Cardiac muscle cell (in vitro differentiated cells and primary cell): ENCODE measurements around the gene TMEM151A. TPM values are rescaled to one million over a fixed set of nuclear protein-coding genes. Genes with fewer than 3 reads are reported as not detected.
"Not testable (repeated sequence)": the region's sequence is repeated elsewhere in the genome, so short reads cannot be mapped to it uniquely, and the experiment has no call there.

Experiments
- DNase-seq, 2 donors: peaks; one replicate each; pipeline versions ENCODE4 v3.0.0 to v3.0.0-alpha.2; 2010 to 2017; ENCODE audit warnings: low read depth in 1 of 2, low spot score in 1 of 2
- H3K27ac ChIP-seq: fragments of 200-600 bp; sonication (generic); 2 replicates; pipeline ENCODE4 v1.5.1; 2016
- H3K27me3 ChIP-seq: fragments of 200-600 bp; sonication (generic); 2 replicates; pipeline ENCODE4 v1.6.0; 2016; ENCODE audit warnings: control low read depth
- H3K36me3 ChIP-seq: fragments of 200-600 bp; sonication (generic); 2 replicates; pipeline ENCODE4 v1.5.1; 2016; ENCODE audit warnings: control low read depth
- H3K4me1 ChIP-seq: fragments of 200-600 bp; sonication (generic); 2 replicates; pipeline ENCODE4 v1.8.1; 2017; ENCODE audit warnings: low read depth, mild to moderate bottlenecking, mixed run types
- H3K4me3 ChIP-seq: fragments of 200-600 bp; sonication (generic); 2 replicates; pipeline ENCODE4 v1.5.1; 2016; ENCODE audit warnings: mild to moderate bottlenecking
- H3K9me3 ChIP-seq: fragments of 200-600 bp; sonication (generic); 2 replicates; pipeline ENCODE4 v1.5.1; 2017; ENCODE audit warnings: low read depth, mild to moderate bottlenecking, control low read depth
- polyA plus RNA-seq: library from polyadenylated mRNA; unstranded; fragments of >200 nt; fragmentation: Nextera tagmentation; extraction: Ambion mirVana; gene quantifications from 2 replicates; pipeline ENCODE4 v1.2.1, GENCODE V29; 2016
- total RNA-seq: library from RNA; depleted of rRNA; stranded (reverse); fragments of >200 nt; gene quantifications from 2 replicates; pipeline ENCODE4 v1.2.3, GENCODE V29; 2016
- TF ChIP-seq, protein P1 (sequence below): IDR thresholded peaks from 2 replicates; pipeline ENCODE4 v1.5.1; 2012; ENCODE audit warnings: low read depth, mild to moderate bottlenecking, low read length

The TMEM151A gene
- total and polyA plus RNA-seq, 2 experiments from 2014 or later = 2.0 to 2.6 TPM

DNA sequence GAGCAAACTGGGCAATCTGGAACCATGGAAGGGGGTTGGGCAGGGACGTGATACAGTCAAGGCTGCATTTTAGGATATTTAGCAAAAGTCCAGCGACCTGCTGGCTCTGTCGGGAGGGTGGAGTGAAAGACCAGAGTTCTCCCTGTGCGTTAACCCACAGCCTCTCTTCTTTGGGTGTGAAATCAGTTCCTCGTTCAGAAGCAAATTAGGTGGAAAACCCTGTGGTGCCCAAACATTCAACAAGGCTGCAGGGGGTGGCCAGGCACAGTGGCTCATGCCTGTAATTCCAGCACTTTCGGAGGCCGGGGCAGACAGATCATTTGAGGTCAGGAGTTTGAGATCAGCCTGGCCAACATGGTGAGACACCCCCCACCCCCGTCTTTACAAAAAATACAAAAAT, 5.9 kb downstream of the TMEM151A start:
- H3K27ac ChIP-seq = no peak overlapping the region
- peaks cover 25% of the 10 kb centered on the region for H3K27me3 ChIP-seq
- H3K4me3 ChIP-seq = no peak overlapping the region
- TF ChIP-seq, protein P1, sequence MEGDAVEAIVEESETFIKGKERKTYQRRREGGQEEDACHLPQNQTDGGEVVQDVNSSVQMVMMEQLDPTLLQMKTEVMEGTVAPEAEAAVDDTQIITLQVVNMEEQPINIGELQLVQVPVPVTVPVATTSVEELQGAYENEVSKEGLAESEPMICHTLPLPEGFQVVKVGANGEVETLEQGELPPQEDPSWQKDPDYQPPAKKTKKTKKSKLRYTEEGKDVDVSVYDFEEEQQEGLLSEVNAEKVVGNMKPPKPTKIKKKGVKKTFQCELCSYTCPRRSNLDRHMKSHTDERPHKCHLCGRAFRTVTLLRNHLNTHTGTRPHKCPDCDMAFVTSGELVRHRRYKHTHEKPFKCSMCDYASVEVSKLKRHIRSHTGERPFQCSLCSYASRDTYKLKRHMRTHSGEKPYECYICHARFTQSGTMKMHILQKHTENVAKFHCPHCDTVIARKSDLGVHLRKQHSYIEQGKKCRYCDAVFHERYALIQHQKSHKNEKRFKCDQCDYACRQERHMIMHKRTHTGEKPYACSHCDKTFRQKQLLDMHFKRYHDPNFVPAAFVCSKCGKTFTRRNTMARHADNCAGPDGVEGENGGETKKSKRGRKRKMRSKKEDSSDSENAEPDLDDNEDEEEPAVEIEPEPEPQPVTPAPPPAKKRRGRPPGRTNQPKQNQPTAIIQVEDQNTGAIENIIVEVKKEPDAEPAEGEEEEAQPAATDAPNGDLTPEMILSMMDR = no peak
- no peak for DNase-seq
- H3K4me1 ChIP-seq = no peaks in the 10 kb centered on the region
- H3K9me3 ChIP-seq = no peaks in the 10 kb centered on the region
- H3K36me3 ChIP-seq = no peaks in the 10 kb centered on the region

DNA sequence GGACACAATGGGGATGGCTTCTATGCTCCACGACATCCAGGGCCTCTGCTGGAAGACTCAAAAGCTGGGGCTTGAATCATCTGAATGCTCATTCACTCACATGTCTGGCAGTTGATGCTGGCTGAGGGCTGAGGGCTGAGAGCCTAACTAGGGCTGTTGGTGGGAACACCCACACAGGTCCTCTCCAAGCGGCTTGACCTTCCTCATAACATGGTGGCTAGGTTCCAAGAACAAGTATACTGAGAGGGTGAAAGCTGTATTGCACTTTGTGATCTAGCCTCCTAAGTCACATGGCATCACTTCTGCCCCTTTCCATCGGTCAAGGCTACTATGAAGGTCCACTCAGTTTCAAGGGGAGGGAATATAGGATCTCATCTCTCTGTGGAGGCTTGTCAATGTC, 7.5 kb downstream of the TMEM151A start:
- DNase-seq = no peak
- Histone ChIP-seq H3K9me3 (no peaks in the 10 kb centered on the region), H3K27me3 (peaks cover 10% of the 10 kb centered on the region), H3K36me3 (no peaks in the 10 kb centered on the region), H3K4me3 (no peak overlapping the region), H3K4me1 (no peaks in the 10 kb centered on the region), H3K27ac (no peak overlapping the region)
- TF ChIP-seq, protein P1 = no peak

DNA sequence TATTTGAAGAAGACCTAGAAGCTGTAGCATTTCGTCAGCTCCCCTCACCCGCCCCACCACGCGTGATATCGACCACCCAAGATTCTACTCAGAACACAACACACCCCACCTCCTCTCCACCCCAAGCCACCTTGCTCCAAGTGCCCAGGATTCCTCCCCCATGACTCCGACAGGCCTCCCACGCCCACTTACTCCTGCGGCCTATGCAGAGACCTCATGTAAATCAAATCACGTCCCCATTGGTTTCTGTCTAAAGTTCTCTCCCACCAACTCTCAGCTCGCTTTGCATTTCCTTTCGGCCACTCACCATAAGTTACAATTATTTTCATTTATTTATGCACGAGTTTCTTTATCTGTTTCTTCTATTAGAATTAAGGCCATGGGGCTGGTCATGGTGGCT, 11.0 kb downstream of the TMEM151A start:
- Histone ChIP-seq H3K4me1 (no peaks in the 10 kb centered on the region), H3K4me3 (no peak overlapping the region), H3K27me3 (no peaks in the 10 kb centered on the region), H3K36me3 (no peaks in the 10 kb centered on the region), H3K27ac (no peak overlapping the region), H3K9me3 (no peaks in the 10 kb centered on the region)
- TF ChIP-seq, protein P1 = no peak
- DNase-seq = no peak

DNA sequence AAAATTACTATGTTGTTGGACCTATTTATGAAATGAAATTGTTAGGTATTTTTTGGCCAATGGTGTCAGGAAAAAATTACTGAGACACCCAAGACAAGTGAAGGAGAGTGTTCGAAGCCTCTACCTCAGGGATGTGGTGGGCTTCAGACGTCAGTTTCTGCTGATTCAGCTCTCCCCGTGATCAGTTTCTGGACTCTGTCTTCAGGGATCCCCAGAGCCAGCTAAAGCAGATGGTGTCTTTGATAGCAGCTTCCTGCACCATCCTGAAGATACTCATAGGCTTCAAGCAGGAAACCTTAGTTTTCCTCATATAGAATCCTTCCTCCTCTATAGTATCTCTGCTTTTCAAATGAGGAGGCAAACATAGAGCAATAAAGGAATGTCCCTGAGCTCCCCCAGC, 17.8 kb downstream of the TMEM151A start:
- peaks cover 12% of the 10 kb centered on the region for H3K4me1 ChIP-seq
- no peak overlapping the region for H3K4me3 ChIP-seq
- H3K27me3 ChIP-seq = no peaks in the 10 kb centered on the region
- no peaks in the 10 kb centered on the region for H3K36me3 ChIP-seq
- H3K9me3 ChIP-seq = no peaks in the 10 kb centered on the region
- TF ChIP-seq, protein P1 = no peak
- no peak for DNase-seq
- H3K27ac ChIP-seq = no peak overlapping the region

DNA sequence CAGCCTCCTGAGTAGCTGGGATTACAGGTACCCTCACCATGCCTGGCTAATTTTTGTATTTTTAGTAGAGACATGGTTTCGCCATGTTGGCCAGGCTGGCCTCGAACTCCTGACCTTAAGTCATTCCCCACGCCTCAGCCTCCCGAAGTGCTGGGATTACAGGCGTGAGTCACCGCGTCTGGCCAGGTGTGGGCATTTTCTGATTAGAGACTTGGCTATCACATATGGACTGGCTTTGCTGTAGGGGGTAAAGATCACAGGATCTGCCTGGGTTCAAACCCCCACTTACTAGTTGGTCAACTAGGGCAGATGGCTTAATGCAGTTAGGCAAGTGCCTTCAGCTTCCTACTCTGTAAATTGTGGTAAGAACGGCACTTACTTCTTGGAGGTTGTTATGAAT, 18.6 kb downstream of the TMEM151A start:
- DNase-seq = no peak
- no peaks in the 10 kb centered on the region for H3K36me3 ChIP-seq
- TF ChIP-seq, protein P1 = no peak
- no peak overlapping the region for H3K4me3 ChIP-seq
- no peak overlapping the region for H3K27ac ChIP-seq
- H3K4me1 ChIP-seq = peaks cover 12% of the 10 kb centered on the region
- H3K27me3 ChIP-seq = no peaks in the 10 kb centered on the region
- H3K9me3 ChIP-seq = no peaks in the 10 kb centered on the region

DNA sequence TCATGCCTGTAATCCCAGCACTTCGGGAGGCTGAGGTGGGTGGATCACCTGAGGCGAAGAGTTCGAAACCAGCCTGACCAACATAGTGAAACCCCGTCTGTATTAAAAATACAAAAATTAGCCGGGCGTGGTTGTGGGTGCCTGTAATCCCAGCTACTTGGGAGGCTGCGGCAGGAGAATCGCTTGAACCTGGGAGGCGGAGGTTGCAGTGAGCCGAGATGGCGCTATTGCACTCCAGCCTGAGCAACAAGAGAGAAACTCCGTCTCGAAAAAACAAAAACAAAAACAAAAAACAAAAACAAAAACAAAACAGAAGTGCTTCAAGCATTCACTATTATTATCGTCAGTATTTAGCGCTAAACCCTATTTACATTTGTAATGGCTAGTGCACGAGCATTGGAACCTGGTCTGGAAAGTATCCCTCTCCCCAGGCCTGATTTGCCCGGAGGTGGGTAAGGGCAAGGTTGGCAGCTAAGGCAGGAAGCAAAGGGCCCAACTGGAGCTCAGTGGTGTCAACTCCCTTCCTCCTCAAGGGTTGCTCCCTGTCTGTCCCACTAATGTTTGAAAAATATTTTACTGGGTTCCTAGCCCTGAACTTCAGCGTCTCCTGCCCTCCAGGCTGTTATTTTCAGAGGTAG, 19.2 kb downstream of the TMEM151A start:
- not testable (repeated sequence) for H3K27me3 ChIP-seq, H3K9me3 ChIP-seq, H3K36me3 ChIP-seq, H3K4me3 ChIP-seq, DNase-seq
- H3K27ac ChIP-seq = peak overlapping the region; percentile 84
- H3K4me1 ChIP-seq = peaks cover 12% of the 10 kb centered on the region
